Activated T-helper 1 cell treated with Interleukin-2 at 50 U/mL for 16 hours (primary cell): Measurements from ENCODE around the gene CA6.
"Not testable (repeated sequence)": the region's sequence is repeated elsewhere in the genome, so short reads cannot be mapped to it uniquely, and the experiment has no call there.

ENCODE experiments used
- DNase-seq: peaks from one replicate; pipeline ENCODE4 v3.0.0-alpha.2; 2020; ENCODE audit warnings: low read depth

CA6 gene

DNA sequence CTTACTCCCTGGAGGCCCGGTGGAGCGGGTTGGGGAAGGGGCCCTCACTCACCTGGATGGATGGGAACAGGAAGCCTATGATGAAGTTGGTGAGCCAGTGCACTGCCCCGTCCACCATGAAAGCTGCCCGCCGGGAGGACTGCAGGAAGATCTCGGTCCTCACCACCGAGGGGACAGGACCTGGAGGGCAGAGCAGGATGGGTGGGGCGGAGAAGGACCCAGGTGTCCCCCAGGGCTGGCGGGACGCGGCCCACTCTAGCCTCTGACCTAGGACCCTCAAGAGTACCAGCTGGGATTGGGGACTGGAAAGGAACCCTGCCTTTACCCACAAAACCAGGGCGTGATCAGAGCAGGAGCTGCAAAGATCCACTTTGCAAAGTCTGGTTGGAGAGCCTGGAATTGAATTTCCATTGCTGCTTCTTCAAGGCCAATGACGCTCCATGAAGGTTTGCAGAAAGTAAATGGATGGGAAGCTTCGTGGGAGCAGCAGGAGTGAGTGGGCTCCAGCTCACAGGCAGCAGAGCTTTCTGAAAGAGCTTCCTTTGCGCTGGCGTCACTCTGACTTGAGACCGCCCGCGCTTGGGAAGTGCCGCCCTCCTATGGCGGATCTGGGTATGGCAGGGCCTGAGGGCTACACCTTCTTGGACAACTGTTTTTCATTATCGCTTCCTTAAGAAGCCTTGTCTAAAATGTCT, 59.2 kb downstream of the CA6 start:
- peak; percentile 63 for DNase-seq

DNA sequence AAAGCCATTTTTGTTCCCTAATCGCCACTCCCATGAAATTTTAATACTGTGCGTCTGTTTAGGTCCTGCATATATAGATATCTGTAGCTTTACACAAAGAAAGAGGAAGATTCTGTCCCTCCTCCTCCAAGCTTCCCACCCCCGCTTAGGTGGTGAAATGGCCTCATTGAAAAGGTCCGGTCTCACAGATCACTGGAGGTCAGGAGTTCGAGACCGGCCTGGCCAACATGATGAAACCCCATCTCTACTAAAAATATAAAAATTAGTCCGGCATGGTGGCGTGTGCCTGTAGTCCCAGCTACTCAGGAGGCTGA, 59.7 kb downstream of the CA6 start:
- DNase-seq = no peak

DNA sequence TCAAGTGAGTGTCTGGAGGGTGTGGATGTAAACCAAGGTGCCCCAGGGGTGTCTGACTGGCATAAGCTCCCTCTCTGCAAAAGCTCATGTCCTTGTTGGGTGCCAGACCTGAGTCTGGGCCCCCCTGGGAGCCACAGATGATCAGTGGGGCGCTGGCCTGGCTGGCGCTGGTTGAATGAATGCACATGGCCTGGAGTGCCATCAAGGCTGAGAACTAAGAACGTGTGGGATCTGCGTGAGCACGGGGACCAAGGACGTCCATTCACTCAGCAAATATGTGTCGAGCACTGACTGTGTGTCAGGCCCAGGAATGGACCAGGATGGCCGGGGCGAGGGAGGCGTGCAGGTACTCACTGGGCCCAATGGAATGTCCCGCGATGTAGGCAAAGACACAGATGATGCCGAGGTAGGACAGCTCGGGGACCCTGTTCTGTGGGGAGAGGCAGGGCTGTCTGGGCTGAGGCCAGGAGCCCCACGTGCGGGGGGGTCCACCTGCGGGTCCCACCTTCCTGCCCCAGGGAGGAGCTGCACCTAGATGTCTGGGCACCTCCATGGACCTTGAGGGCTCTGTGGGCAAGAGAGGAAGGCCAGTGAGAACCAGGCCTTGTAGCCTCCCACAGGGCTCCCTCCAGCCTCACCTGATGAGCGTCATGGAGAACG, 61.4 kb downstream of the CA6 start:
- DNase-seq = no peak

DNA sequence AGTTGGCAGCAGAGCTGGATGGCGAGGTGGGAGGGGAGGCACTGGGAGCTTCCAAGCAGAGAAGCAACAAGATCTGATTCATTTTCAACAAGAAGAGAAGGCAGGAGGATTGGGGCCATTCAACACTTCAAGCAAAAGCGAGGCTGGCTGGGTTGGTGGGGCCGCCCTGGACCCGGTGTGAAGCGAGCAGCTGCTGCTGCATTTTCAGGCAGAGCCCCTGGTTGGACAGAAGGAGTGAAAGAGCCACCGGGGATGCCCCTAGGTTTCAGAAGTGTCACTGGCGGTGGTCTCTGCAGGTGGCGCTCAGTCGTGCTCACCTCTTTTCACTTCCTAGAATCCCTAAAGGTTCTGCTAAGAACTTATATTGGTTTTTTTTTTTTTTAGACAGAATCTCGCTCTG, 62.6 kb downstream of the CA6 start:
- DNase-seq = no peak

DNA sequence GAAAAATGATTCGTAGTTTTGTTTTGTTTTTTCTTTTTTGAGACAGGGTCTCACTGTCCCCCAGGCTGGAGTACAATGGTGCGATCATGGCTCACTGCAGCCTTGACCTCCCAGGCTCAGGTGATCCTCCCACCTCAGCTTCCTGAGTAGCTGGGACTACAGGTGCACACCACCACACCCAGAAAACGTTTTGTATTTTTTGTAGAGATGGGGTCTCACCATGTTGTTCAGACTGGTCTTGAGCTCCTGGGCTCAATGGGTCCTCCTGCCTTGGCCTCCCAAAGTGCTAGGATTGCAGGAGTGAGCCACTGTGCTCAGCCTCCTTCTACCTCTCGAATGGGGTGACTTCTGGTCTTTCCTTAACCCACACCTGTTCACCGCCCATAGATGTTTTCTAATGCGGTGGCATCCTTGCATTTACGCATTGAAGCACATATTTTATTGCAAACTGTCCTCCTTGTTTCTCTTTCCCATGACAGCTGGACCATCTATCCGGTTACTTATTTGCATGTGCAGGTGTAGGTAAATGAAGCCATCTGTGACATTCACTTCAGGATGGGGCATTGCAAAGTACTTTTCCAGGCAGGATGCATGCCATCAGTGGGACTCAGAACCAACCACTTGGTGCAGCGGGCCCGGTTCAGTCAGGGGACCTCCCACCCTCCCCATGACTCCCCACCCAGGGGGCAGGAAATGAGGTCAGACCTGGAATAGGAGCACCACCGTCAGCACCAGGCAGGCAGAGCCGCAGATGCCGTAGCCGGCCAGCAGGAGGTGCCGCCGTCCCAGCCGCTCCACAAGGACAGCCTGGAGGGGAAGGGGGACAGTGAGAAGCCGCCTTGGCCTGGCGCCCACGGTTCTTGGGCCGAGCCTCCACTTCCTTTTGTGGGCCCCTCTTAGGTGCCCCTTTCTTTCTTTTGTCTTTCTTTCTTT, 64.0 kb downstream of the CA6 start:
- no peak for DNase-seq

DNA sequence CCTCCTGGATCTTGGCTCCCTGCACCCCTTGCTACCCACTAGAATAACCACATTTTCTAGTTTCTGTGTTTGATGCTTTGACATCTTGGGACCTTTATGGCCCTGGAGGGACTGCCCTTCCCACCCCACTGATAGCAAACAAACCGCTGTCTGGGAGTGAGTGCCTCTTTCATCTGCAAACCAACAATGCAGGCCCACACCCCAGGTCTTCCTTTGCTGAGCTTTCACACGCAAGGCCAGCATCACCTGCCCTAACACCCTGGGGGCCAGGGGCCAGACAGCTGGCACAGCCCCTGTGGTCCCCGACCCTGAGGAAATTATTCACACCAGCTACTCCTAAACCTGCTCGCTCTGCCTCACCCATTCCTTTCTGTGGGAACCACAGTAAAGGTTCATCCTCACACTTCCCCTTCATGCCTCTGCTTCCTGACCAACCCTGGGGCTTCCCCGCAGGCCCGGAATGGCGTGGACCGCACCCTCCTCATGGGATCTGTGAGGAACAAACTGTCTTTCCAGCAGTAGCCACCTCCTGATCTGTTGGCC, 65.2 kb downstream of the CA6 start:
- no peak for DNase-seq

DNA sequence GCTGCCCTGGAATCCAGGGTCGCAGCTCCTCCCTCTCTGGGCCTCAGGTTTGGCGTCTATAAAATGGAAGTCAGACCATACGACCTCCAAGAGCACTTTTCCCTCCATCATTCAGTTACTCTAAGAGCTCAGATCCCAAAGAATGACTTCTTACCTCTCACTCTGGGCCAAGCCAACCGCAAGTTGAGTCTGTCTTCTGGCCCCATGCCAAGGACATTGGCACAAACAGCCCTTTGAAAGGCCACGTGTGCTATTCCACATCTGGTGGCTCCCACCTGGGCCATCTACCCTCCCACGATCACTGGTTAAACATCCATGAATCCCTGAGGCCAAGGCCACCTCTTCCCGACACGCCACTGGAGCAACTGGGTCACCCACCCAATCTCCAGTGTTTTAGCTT, 68.2 kb downstream of the CA6 start:
- no peak for DNase-seq

DNA sequence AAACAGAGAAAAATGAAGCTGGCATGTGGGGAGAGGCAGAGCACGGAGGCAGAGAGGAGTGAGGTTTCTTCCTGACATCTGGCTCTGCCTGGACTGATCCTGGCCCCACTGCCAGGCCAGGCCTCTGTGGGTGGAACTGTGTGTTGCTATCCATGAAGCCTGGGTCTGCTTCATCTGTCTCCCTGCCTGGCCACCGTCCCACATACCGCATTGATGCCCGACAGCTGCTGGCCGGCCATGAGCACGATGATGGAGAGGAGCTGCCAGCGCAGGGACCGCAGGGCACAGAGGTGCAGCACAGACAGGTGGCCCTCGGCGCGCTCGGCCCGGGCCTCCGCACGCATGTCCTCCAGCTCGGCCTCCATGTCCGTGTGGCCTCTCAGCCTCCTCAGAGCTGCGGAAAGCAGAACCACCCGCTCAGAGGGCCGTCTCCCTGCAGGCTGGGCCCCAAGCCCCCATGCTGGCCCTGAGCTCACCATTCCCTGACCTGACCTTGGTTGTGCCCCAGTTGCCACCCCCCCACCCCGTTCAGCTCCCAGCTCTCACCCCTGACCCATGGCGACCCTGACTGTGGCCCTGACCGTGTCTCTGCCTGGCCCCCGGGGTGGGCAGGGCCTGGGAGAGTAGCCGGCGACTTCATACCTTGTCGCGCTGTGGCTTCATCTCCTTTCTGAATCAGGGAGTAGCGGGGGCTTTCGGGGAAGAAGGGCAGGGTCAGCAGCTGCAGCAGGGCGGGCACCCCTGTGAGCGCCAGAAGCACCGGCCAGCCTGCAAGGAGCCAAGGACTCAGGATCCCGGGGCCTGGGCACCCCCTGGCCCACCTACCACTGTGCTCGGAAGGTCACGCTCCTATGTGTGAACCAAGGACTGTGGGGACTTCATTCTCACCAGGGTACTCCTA, 69.1 kb downstream of the CA6 start:
- no peak for DNase-seq

DNA sequence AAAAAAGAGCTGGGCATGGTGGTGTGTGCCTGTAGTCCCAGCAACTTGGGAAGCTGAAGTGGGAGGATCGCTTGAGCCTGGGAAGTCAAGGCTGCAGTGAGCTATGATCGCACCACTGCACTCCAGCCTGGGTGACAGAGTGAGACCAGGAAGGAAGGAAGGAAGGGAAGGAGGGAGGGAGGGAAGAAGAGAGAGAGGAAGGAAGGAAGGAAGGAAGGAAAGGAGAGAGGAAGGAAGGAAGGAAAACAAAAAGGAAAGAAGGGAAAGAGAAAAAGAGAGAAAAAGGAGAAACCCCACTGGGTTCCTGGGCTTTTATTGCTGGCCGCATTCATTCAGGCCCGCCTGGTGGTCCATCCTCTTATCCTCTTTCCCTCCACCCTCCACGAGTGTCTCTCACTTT, 70.8 kb downstream of the CA6 start:
- no peak for DNase-seq

DNA sequence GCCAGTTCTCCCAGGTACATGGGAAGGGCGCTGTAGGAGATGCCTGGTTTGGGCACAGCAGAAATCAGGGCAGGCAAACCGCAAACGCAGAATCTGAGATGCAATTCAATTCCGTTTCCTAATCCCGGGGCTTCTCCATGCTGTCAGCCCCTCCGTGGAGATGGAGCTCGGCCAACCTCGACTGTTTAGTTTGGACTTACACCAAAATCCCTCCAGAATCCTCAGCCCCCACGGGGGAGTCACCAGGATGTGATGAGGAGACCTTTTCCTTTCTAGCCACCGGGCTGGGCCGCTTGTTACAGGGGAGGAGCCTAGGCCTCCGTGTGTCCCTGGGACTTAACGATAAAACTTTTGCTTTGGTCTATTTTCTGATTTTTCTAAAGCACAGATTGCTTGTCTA, 72.7 kb downstream of the CA6 start:
- DNase-seq = no peak

DNA sequence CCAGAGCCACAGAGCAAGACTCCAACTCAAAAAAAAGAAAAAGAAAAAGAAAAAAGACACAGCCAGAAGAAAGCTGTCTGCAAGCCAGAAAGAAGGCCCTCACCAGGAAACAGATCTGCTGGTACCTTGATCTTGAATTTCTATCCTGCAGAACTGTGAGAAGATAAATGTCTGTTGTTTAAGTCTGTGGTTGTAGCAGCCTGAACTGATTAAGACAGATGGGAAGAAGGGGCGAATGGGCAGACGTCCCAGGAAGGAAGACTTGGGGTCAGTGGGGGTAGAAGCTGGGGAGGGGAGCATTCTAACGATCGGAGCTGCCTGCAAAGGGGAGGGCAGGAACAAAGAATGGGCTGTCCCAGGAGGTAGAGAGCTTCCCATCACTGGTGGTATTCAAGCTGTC, 74.2 kb downstream of the CA6 start:
- DNase-seq = no peak

DNA sequence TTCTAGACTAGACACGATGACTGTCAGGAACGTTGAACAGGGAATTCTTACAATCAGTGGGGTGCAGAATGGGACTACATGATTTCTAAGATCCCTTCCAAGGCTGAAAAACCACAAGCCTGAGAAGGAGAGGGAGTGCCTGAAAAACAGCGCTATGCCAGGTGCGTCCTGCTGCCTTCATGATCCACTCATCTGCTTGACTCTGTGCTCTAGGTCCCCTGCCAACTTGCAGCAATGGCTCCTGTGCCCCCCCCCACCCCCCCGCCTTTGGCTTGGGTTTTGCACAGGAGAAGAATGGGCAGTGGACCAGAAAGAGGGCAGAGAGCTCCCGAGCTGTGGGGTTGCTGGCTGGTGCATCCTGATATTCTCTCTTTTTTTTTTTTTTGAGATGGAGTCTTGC, 74.6 kb downstream of the CA6 start:
- DNase-seq = no peak

DNA sequence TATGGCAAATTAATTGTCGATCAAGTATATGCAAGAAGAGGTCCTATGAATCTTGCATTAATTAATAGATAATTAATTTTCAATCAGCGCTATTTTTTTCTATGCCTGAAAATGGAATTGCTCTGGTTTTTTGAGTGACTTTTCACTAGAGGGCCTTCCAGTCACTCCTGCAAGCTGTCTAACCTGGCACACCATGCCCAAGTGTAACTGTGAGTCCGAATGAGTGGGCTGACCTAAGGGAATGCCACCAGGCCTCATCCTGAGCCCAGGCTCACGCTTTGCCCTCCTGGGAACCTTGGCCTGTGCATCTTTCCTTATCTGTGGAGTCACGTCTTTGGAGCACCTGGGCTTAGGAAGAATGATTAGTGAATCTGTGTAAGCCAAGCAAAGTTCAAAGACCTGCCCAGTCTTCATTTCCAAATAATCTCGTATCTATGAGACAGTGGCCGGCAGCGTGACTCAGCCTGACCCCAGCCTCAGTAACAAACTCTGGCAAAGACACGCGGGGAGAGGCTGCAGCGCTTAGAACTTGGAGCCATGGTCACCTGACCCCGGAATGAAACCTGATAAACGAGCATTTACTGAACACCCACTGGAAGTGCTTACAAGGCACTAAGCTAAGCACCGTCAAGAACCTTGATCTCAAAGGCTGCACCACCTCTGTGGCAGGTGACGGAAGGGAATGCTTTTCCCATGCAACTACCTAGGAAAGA, 76.5 kb downstream of the CA6 start:
- not testable (repeated sequence) for DNase-seq

DNA sequence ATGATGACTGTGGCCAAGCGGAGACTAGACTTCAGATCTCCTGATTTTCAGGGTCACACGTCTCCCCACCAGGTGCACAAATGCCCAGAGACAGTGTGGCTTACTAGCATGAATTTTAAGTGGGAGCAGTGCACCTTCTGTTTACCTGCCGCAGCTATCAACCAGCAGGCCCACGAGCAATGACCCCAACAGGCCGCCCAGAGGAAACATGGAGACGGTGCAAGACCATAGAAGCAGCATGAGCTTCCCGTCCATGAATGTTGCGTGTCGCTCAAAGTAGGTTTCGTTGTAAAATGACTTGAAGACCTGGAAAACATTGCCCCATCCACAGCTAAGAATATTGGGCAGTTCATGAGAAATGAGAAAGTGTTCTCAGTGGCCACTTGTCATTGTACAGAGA, 77.1 kb downstream of the CA6 start:
- DNase-seq = no peak
